ENCODE measurements around the gene RNF25.

RNF25 gene

DNA sequence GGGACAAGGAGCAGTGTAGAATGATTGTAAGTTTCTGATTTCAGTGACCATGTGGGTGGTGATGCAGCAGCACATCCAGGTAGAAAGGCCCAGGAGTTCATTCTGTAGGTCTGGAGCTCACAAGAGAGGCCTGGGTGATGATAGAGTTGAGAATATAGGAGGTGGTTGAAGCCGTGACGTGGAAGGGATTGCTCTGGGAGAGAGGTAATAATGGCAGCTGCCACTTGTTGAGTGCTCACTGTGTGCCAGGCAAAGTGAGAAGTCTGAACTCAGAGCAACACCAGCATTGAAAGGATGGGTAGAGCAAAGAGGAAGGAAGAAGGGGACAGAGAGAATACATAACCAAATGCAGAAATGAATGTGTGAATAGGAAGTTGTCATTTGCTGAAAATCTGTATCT, 42.1 kb upstream of the RNF25 start:
- ChIA-PET POLR2A (no interaction called here), CTCF (interaction anchor here (0.6 to 3.1 kb wide), 3 partner anchors 18 to 137 kb away, joined by 3 to 11 read pairs (median 10); no protein-coding TSS in a partner anchor)
- Histone ChIP-seq H3K36me3 (ENCODE audit: control insufficient read depth in 2 of 2, insufficient read depth in 1 of 2, low read length in 2 of 2) (peaks cover 11 to 23% of the 10 kb centered on the region in 2 experiments), H3K9me3 (ENCODE audit: control insufficient read depth, insufficient read depth, low read depth, low read length) (no peaks in the 10 kb centered on the region), H3K27ac (ENCODE audit: extremely low read depth, low read depth, low read length) (no peak overlapping the region), H3K4me3 (ENCODE audit: low read depth, low read length) (no peak overlapping the region), H3K4me1 (ENCODE audit: control insufficient read depth, insufficient read depth, low read length) (peaks cover 8% of the 10 kb centered on the region)
- TF ChIP-seq ZNF777 (tag by site-specific recombination; IDR thresholded peaks at IDR 0.05; ENCODE audit: borderline replicate concordance): no peak
- no peak for TF ChIP-seq ZFP41 (tag by site-specific recombination; IDR thresholded peaks at IDR 0.05; ENCODE audit: borderline replicate concordance)
- TF ChIP-seq ZNF600 (tag by site-specific recombination; IDR thresholded peaks at IDR 0.05): 0 out of 2 replicates have a peak, but pooled peaks have one; percentile 14
- TF ChIP-seq SCRT2 (tag by site-specific recombination; IDR thresholded peaks at IDR 0.05): peak; percentile 96
- TF ChIP-seq, protein P1, sequence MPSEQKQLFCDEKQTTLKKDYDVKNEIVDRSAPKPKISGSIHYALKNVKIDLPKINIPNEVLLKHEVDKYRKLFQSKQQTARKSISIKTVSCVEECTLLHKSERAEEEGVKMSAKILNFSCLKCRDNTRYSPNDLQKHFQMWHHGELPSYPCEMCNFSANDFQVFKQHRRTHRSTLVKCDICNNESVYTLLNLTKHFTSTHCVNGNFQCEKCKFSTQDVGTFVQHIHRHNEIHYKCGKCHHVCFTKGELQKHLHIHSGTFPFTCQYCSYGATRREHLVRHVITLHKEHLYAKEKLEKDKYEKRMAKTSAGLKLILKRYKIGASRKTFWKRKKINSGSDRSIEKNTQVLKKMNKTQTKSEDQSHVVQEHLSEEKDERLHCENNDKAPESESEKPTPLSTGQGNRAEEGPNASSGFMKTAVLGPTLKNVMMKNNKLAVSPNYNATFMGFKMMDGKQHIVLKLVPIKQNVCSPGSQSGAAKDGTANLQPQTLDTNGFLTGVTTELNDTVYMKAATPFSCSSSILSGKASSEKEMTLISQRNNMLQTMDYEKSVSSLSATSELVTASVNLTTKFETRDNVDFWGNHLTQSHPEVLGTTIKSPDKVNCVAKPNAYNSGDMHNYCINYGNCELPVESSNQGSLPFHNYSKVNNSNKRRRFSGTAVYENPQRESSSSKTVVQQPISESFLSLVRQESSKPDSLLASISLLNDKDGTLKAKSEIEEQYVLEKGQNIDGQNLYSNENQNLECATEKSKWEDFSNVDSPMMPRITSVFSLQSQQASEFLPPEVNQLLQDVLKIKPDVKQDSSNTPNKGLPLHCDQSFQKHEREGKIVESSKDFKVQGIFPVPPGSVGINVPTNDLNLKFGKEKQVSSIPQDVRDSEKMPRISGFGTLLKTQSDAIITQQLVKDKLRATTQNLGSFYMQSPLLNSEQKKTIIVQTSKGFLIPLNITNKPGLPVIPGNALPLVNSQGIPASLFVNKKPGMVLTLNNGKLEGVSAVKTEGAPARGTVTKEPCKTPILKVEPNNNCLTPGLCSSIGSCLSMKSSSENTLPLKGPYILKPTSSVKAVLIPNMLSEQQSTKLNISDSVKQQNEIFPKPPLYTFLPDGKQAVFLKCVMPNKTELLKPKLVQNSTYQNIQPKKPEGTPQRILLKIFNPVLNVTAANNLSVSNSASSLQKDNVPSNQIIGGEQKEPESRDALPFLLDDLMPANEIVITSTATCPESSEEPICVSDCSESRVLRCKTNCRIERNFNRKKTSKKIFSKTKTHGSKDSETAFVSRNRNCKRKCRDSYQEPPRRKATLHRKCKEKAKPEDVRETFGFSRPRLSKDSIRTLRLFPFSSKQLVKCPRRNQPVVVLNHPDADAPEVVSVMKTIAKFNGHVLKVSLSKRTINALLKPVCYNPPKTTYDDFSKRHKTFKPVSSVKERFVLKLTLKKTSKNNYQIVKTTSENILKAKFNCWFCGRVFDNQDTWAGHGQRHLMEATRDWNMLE (tag by site-specific recombination; conservative IDR thresholded peaks at IDR 0.05; ENCODE audit: low read depth): no peak
- TF ChIP-seq ZNF211 (tag by site-specific recombination; IDR thresholded peaks at IDR 0.05; ENCODE audit: low read depth): no peak
- no peak for TF ChIP-seq ZNF146 (tag by site-specific recombination; IDR thresholded peaks at IDR 0.05)
- TF ChIP-seq, protein P2, sequence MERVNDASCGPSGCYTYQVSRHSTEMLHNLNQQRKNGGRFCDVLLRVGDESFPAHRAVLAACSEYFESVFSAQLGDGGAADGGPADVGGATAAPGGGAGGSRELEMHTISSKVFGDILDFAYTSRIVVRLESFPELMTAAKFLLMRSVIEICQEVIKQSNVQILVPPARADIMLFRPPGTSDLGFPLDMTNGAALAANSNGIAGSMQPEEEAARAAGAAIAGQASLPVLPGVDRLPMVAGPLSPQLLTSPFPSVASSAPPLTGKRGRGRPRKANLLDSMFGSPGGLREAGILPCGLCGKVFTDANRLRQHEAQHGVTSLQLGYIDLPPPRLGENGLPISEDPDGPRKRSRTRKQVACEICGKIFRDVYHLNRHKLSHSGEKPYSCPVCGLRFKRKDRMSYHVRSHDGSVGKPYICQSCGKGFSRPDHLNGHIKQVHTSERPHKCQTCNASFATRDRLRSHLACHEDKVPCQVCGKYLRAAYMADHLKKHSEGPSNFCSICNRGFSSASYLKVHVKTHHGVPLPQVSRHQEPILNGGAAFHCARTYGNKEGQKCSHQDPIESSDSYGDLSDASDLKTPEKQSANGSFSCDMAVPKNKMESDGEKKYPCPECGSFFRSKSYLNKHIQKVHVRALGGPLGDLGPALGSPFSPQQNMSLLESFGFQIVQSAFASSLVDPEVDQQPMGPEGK (tag by site-specific recombination; IDR thresholded peaks at IDR 0.05): no peak
- no peak for TF ChIP-seq ZNF175 (tag by site-specific recombination; IDR thresholded peaks at IDR 0.05)
- TF ChIP-seq, protein P3, sequence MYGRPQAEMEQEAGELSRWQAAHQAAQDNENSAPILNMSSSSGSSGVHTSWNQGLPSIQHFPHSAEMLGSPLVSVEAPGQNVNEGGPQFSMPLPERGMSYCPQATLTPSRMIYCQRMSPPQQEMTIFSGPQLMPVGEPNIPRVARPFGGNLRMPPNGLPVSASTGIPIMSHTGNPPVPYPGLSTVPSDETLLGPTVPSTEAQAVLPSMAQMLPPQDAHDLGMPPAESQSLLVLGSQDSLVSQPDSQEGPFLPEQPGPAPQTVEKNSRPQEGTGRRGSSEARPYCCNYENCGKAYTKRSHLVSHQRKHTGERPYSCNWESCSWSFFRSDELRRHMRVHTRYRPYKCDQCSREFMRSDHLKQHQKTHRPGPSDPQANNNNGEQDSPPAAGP (tag by site-specific recombination; IDR thresholded peaks at IDR 0.05): no peak
- TF ChIP-seq ZNF423 (tag by site-specific recombination; IDR thresholded peaks at IDR 0.05): no peak
- peak; percentile 94 for TF ChIP-seq SCRT1 (tag by site-specific recombination; IDR thresholded peaks at IDR 0.05; ENCODE audit: borderline replicate concordance)
- no peak for TF ChIP-seq KLF16 (tag by site-specific recombination; IDR thresholded peaks at IDR 0.05)
- TF ChIP-seq BCL11B (tag by site-specific recombination; IDR thresholded peaks at IDR 0.05; ENCODE audit: low read depth): no peak

DNA sequence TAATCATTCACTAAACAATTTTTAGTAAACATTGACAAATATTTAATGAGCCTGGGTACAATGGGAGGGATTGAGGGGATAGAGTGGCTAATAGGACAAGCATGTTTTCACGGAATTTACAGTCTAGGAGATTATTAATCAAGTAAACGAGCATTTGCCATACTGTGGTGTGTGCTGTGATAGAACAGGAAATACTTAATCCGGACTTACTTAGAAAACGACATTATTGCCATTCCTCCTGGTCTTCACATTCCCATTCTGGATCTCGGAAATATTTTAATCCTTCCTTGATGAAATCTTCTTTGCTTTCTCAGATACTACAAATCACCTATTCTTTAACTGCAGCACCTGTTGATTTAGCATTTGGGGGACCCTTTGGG, 39.7 kb upstream of the RNF25 start:
- TF ChIP-seq ZNF426 (tag by site-specific recombination; IDR thresholded peaks at IDR 0.05): no peak
- peak; percentile 77 for TF ChIP-seq SCRT2 (tag by site-specific recombination; IDR thresholded peaks at IDR 0.05)
- peak overlapping the region; percentile 83; the same call in 1 of the 2 replicates for H3K27ac ChIP-seq (ENCODE audit: extremely low read depth, low read depth, low read length)

More for the DNA sequence above, 39.7 kb upstream of the RNF25 start:
- ChIA-PET POLR2A (interaction anchor here (0.7 to 1.8 kb wide), 5 partner anchors 10 to 136 kb away, joined by 3 to 12 read pairs (median 3); partner anchors contain the start of genes RNF25 and STK36), CTCF (interaction anchor here (0.6 to 2.8 kb wide), 11 partner anchors 10 to 864 kb away, joined by 3 to 41 read pairs (median 4); no protein-coding TSS in a partner anchor)
- Histone ChIP-seq H3K4me1 (ENCODE audit: control insufficient read depth, insufficient read depth, low read length) (peaks cover 3% of the 10 kb centered on the region), H3K9me3 (ENCODE audit: control insufficient read depth, insufficient read depth, low read depth, low read length) (no peaks in the 10 kb centered on the region), H3K36me3 (ENCODE audit: control insufficient read depth in 2 of 2, insufficient read depth in 1 of 2, low read length in 2 of 2) (peaks cover 10 to 21% of the 10 kb centered on the region in 2 experiments), H3K4me3 (ENCODE audit: low read depth, low read length) (peak overlapping the region; percentile 99)
